Measurements from ENCODE around the gene AREL1.
"Not testable (repeated sequence)": the region's sequence is repeated elsewhere in the genome, so short reads cannot be mapped to it uniquely, and the experiment has no call there.

Gene AREL1

GRCh38 chr14:74712499-74713394 is at the start of gene AREL1, which contains the start of gene FCF1:
Gene AREL1, minus strand, starts transcription at chr14:74713080. Its CDS starts 27,465 bp downstream, at chr14:74685615.
Gene FCF1, plus strand, starts transcription at chr14:74713144. Its CDS starts 54 bp downstream, at chr14:74713198.
- H3K36me3 Mint-ChIP-seq (ENCODE audit: low read depth): peaks cover 12% of the 10 kb centered on the region
- H3K27ac Mint-ChIP-seq: peak within 1 kb of the TSS; percentile 99
- no peaks in the 10 kb centered on the region for H3K27me3 Mint-ChIP-seq (ENCODE audit: low read depth, poor library complexity)
- peaks cover 37% of the 10 kb centered on the region for H3K4me1 Mint-ChIP-seq
- no peak for TF ChIP-seq CTCF (IDR thresholded peaks at IDR 0.05)
- peak within 1 kb of the TSS; percentile 100 for H3K4me3 Mint-ChIP-seq
- peak; percentile 80 for DNase-seq
- H3K9me3 Mint-ChIP-seq: no peaks in the 10 kb centered on the region

GRCh38 chr14:74758505-74758904 is 45.6 kb upstream of the AREL1 start:
- not testable (repeated sequence) for DNase-seq; H3K4me3 Mint-ChIP-seq; H3K36me3 Mint-ChIP-seq (ENCODE audit: low read depth); H3K27ac Mint-ChIP-seq; H3K4me1 Mint-ChIP-seq; H3K9me3 Mint-ChIP-seq
- H3K27me3 Mint-ChIP-seq (ENCODE audit: low read depth, poor library complexity): peaks cover 46% of the 10 kb centered on the region

- no peak for DNase-seq
- no peak overlapping the region for H3K4me3 Mint-ChIP-seq
- no peaks in the 10 kb centered on the region for H3K4me1 Mint-ChIP-seq
- no peak overlapping the region for H3K27ac Mint-ChIP-seq
- peaks cover 46% of the 10 kb centered on the region for H3K27me3 Mint-ChIP-seq (ENCODE audit: low read depth, poor library complexity)
- peaks cover 22% of the 10 kb centered on the region for H3K9me3 Mint-ChIP-seq
- no peak for TF ChIP-seq CTCF (IDR thresholded peaks at IDR 0.05)
- peaks cover 9% of the 10 kb centered on the region for H3K36me3 Mint-ChIP-seq (ENCODE audit: low read depth)
Measured at GRCh38 chr14:74756326-74756725, 43.4 kb upstream of the AREL1 start.

- H3K4me1 Mint-ChIP-seq: no peaks in the 10 kb centered on the region
- peaks cover 9% of the 10 kb centered on the region for H3K36me3 Mint-ChIP-seq (ENCODE audit: low read depth)
- H3K27me3 Mint-ChIP-seq (ENCODE audit: low read depth, poor library complexity): peaks cover 32% of the 10 kb centered on the region
- no peak for DNase-seq
- no peak overlapping the region for H3K4me3 Mint-ChIP-seq
- no peak overlapping the region for H3K27ac Mint-ChIP-seq
- H3K9me3 Mint-ChIP-seq: peaks cover 25% of the 10 kb centered on the region
- TF ChIP-seq CTCF (IDR thresholded peaks at IDR 0.05): no peak
Measured at GRCh38 chr14:74754899-74755298, 42.0 kb upstream of the AREL1 start.

GRCh38 chr14:74754157-74754556 is 41.3 kb upstream of the AREL1 start:
- Mint-ChIP-seq H3K4me1 (no peaks in the 10 kb centered on the region), H3K9me3 (peaks cover 25% of the 10 kb centered on the region), H3K36me3 (ENCODE audit: low read depth) (peaks cover 9% of the 10 kb centered on the region), H3K27me3 (ENCODE audit: low read depth, poor library complexity) (peaks cover 25% of the 10 kb centered on the region), H3K27ac (no peak overlapping the region), H3K4me3 (no peak overlapping the region)
- no peak for TF ChIP-seq CTCF (IDR thresholded peaks at IDR 0.05)
- no peak for DNase-seq

- H3K9me3 Mint-ChIP-seq: peaks cover 11% of the 10 kb centered on the region
- DNase-seq: no peak
- peaks cover 21% of the 10 kb centered on the region for H3K27me3 Mint-ChIP-seq (ENCODE audit: low read depth, poor library complexity)
- H3K27ac Mint-ChIP-seq: no peak overlapping the region
- no peaks in the 10 kb centered on the region for H3K4me1 Mint-ChIP-seq
- TF ChIP-seq CTCF (IDR thresholded peaks at IDR 0.05): no peak
- H3K4me3 Mint-ChIP-seq: no peak overlapping the region
- H3K36me3 Mint-ChIP-seq (ENCODE audit: low read depth): peaks cover 4% of the 10 kb centered on the region
Measured at GRCh38 chr14:74747237-74747636, 34.4 kb upstream of the AREL1 start.
